ENCODE data around the gene ASCL4.
"Not testable (repeated sequence)": the region's sequence is repeated elsewhere in the genome, so short reads cannot be mapped to it uniquely, and the experiment has no call there.

- TF ChIP-seq, protein P1, sequence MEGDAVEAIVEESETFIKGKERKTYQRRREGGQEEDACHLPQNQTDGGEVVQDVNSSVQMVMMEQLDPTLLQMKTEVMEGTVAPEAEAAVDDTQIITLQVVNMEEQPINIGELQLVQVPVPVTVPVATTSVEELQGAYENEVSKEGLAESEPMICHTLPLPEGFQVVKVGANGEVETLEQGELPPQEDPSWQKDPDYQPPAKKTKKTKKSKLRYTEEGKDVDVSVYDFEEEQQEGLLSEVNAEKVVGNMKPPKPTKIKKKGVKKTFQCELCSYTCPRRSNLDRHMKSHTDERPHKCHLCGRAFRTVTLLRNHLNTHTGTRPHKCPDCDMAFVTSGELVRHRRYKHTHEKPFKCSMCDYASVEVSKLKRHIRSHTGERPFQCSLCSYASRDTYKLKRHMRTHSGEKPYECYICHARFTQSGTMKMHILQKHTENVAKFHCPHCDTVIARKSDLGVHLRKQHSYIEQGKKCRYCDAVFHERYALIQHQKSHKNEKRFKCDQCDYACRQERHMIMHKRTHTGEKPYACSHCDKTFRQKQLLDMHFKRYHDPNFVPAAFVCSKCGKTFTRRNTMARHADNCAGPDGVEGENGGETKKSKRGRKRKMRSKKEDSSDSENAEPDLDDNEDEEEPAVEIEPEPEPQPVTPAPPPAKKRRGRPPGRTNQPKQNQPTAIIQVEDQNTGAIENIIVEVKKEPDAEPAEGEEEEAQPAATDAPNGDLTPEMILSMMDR (IDR thresholded peaks at IDR 0.05), result not testable (repeated sequence)
- not testable (repeated sequence) for TF ChIP-seq JUNB (IDR thresholded peaks at IDR 0.05); ESRRA (IDR thresholded peaks at IDR 0.05; ENCODE audit: borderline replicate concordance, low read length); RAD21 (conservative IDR thresholded peaks at IDR 0.05 in 1 of 2, IDR thresholded peaks at IDR 0.05 in 1 of 2)
These were observed 47.2 kb upstream of the ASCL4 start for GRCh38 chr12:107727327-107727726.
